ENCODE data around the gene S100A1. TPM values are rescaled to one million over a fixed set of nuclear protein-coding genes. Genes with fewer than 3 reads are reported as not detected.

Gene S100A1
- 0.61 to 1.1 TPM (median 0.83 TPM) in 5 replicates for total RNA-seq (2022; extraction: Qiagen RNA extraction)

GRCh38 chr1:153627715-153628626, at the start of gene S100A1:
S100A1 (plus strand) TSS chr1:153628434; CDS start chr1:153630522, 2,088 bp downstream.

GRCh38 chr1:153612755-153613331, 15.4 kb upstream of the S100A1 start, which contains the start of gene S100A16:
S100A16 (minus strand) TSS chr1:153613137; CDS start chr1:153608151, 4,986 bp downstream.

GRCh38 chr1:153616144-153616916, 11.9 kb upstream of the S100A1 start, which contains the start of gene S100A14:
S100A14 (minus strand) TSS chr1:153616325; CDS start chr1:153615858, 467 bp downstream.

GRCh38 chr1:153626904-153627714, 1.1 kb upstream of the S100A1 start, which contains the start of gene S100A13:
S100A13 (minus strand) TSS chr1:153627505; CDS start chr1:153626472, 1,033 bp downstream.

GRCh38 chr1:153633754-153634665, 5.8 kb downstream of the S100A1 start, which contains the start of gene CHTOP:
CHTOP (plus strand) TSS chr1:153634066; CDS start chr1:153636589, 2,523 bp downstream.

GRCh38 chr1:153658400-153659174, 30.4 kb downstream of the S100A1 start, which contains the start of gene SNAPIN:
SNAPIN (plus strand) TSS chr1:153658703; CDS start chr1:153658744, 41 bp downstream.

GRCh38 chr1:153670859-153671627, 42.8 kb downstream of the S100A1 start, which contains the start of gene ILF2:
ILF2 (minus strand) TSS chr1:153670993; CDS start chr1:153670922, 71 bp downstream.

GRCh38 chr1:153678519-153679336, 50.5 kb downstream of the S100A1 start, which contains the start of gene NPR1:
NPR1 (plus strand) TSS chr1:153678688; CDS start chr1:153679109, 421 bp downstream.

Other genes starting within 250 kb of the S100A1 start
- gene S100A8, start 237.4 kb upstream of the S100A1 start, total RNA-seq (2022; extraction: Qiagen RNA extraction): not detected in 5 replicates
- gene S100A7A, start 211.9 kb upstream of the S100A1 start, total RNA-seq (2022; extraction: Qiagen RNA extraction): not detected in 5 replicates
- gene S100A7, start 167.8 kb upstream of the S100A1 start, total RNA-seq (2022; extraction: Qiagen RNA extraction): not detected in 5 replicates
- 2,973 to 4,069 TPM (median 3,618 TPM) in 5 replicates for gene S100A6, start 92.4 kb upstream of the S100A1 start, total RNA-seq (2022; extraction: Qiagen RNA extraction)
- 0.64 to 1.2 TPM (median 0.83 TPM) in 5 replicates for gene S100A5, start 87.5 kb upstream of the S100A1 start, total RNA-seq (2022; extraction: Qiagen RNA extraction)
- gene S100A4, start 82.6 kb upstream of the S100A1 start, total RNA-seq (2022; extraction: Qiagen RNA extraction): 1,517 to 1,961 TPM (median 1,696 TPM) in 5 replicates
- gene S100A3, start 79.2 kb upstream of the S100A1 start, total RNA-seq (2022; extraction: Qiagen RNA extraction): 107 to 126 TPM (median 115 TPM) in 5 replicates
- 19.0 to 37.7 TPM (median 28.0 TPM) in 5 replicates for gene S100A2, start 62.6 kb upstream of the S100A1 start, total RNA-seq (2022; extraction: Qiagen RNA extraction)
- gene S100A16, start 15.3 kb upstream of the S100A1 start, total RNA-seq (2022; extraction: Qiagen RNA extraction): 487 to 581 TPM (median 545 TPM) in 5 replicates
- gene S100A14, start 12.1 kb upstream of the S100A1 start, total RNA-seq (2022; extraction: Qiagen RNA extraction): 0.14 to 0.82 TPM (median 0.52 TPM) in 5 replicates
- gene S100A13, start 929 bp upstream of the S100A1 start, total RNA-seq (2022; extraction: Qiagen RNA extraction): 155 to 191 TPM (median 185 TPM) in 5 replicates
- 75.2 to 85.0 TPM (median 76.0 TPM) in 5 replicates for gene CHTOP, start 5.6 kb downstream of the S100A1 start, total RNA-seq (2022; extraction: Qiagen RNA extraction)
- gene SNAPIN, start 30.3 kb downstream of the S100A1 start, total RNA-seq (2022; extraction: Qiagen RNA extraction): 53.6 to 62.1 TPM (median 59.1 TPM) in 5 replicates
- gene ILF2, start 42.6 kb downstream of the S100A1 start, total RNA-seq (2022; extraction: Qiagen RNA extraction): 260 to 307 TPM (median 274 TPM) in 5 replicates
- gene NPR1, start 50.3 kb downstream of the S100A1 start, total RNA-seq (2022; extraction: Qiagen RNA extraction): 1.6 to 2.5 TPM (median 1.9 TPM) in 5 replicates
- gene INTS3, start 99.6 kb downstream of the S100A1 start, total RNA-seq (2022; extraction: Qiagen RNA extraction): 18.7 to 21.0 TPM (median 20.5 TPM) in 5 replicates
- gene SLC27A3, start 147.0 kb downstream of the S100A1 start, total RNA-seq (2022; extraction: Qiagen RNA extraction): 0.84 to 1.8 TPM (median 1.0 TPM) in 5 replicates

Data from A549 treated with Hydrocortisone at 1 μM for 4 hours (cell line).